Thymus (tissue), 11 donors: ENCODE measurements around the gene RUVBL2. TPM values are rescaled to one million over a fixed set of nuclear protein-coding genes. Genes with fewer than 3 reads are reported as not detected.

Experiments used
- DNase-seq, 9 donors: peaks; one replicate each; pipeline ENCODE4 v3.0.0-alpha.2; 2013; ENCODE audit warnings: low spot score in 9 of 9, low read depth in 6 of 9, missing footprints in 1 of 9
- H3K27ac ChIP-seq, 2 donors: one replicate each; pipeline ENCODE4 v1.5.1; 2013; ENCODE audit warnings: control low read depth in 1 of 2, low read depth in 1 of 2, low read length in 1 of 2, mild to moderate bottlenecking in 1 of 2, moderate library complexity in 1 of 2
- H3K27me3 ChIP-seq, 2 donors: one replicate each; pipeline ENCODE4 v1.5.1; 2013; ENCODE audit warnings: low read length in 1 of 2; ENCODE audit not compliant: control insufficient read depth in 2 of 2, insufficient read depth in 1 of 2
- H3K36me3 ChIP-seq, 2 donors: one replicate each; pipeline ENCODE4 v1.5.1; 2013; ENCODE audit warnings: low read length in 1 of 2, mild to moderate bottlenecking in 1 of 2, moderate library complexity in 1 of 2; ENCODE audit not compliant: control insufficient read depth in 2 of 2, insufficient read depth in 2 of 2
- H3K4me1 ChIP-seq, 2 donors: one replicate each; pipeline ENCODE4 v1.5.1; 2013; ENCODE audit warnings: low read length in 2 of 2; ENCODE audit not compliant: control insufficient read depth in 2 of 2, insufficient read depth in 2 of 2
- H3K4me3 ChIP-seq, 2 donors: one replicate each; pipeline ENCODE4 v1.5.1; 2013; ENCODE audit warnings: low read length in 2 of 2, control low read depth in 1 of 2, mild to moderate bottlenecking in 1 of 2
- H3K9me3 ChIP-seq, 2 donors: one replicate each; pipeline ENCODE4 v1.5.1; 2013; ENCODE audit warnings: low read length in 1 of 2, mild to moderate bottlenecking in 1 of 2; ENCODE audit not compliant: control insufficient read depth in 2 of 2, insufficient read depth in 1 of 2
- WGBS: extraction: QIAGEN DNeasy Blood & Tissue Kit; methylation state at CpG from one replicate; pipeline ENCODE4 v1.1.7; 2013; 5-methylcytosine and 5-hydroxymethylcytosine counted together
- polyA plus RNA-seq: library from polyadenylated mRNA; stranded (reverse); fragments of 200-250 nt; gene quantifications from one replicate; pipeline ENCODE4 v1.2.3, GENCODE V29; 2013
- total RNA-seq: library from RNA; stranded (reverse); fragments of 120-200 nt; gene quantifications from one replicate; pipeline ENCODE4 v1.2.4, GENCODE V29; 2013
- donor health status: healthy.

The RUVBL2 gene
- total and polyA plus RNA-seq, 2 donors = 52.0 to 107 TPM

DNA sequence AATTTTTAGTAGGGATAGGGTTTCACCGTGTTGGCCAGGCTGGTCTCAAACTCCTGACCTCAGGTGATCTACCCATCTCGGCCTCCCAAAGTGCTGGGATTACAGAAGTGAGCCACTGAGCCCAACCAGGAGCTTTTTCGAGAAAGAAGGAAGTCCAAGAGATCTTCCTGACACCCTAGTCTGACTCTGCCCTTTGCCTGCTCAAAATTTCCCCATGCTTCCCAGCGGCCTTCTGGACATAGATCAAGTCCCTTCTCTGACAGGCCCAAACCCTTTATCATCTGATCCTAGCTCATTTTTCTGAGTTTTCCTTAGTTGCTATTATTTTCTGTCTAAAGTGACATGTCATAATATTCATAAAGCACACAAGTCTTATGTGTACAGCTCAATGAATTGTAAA is 40.5 kb upstream of the RUVBL2 start:
- Histone ChIP-seq H3K27ac (no peak overlapping the region), H3K4me3 (no peak overlapping the region), H3K4me1 (peaks cover 17 to 20% of the 10 kb centered on the region in 2 donors), H3K27me3 (no peaks in the 10 kb centered on the region), H3K9me3 (peaks cover 0 to 2% of the 10 kb centered on the region in 2 donors), H3K36me3 (peaks cover 10 to 15% of the 10 kb centered on the region in 2 donors)
- no peak for DNase-seq
- WGBS = 90% methylated on average over 4 of the region's 4 CpGs

DNA sequence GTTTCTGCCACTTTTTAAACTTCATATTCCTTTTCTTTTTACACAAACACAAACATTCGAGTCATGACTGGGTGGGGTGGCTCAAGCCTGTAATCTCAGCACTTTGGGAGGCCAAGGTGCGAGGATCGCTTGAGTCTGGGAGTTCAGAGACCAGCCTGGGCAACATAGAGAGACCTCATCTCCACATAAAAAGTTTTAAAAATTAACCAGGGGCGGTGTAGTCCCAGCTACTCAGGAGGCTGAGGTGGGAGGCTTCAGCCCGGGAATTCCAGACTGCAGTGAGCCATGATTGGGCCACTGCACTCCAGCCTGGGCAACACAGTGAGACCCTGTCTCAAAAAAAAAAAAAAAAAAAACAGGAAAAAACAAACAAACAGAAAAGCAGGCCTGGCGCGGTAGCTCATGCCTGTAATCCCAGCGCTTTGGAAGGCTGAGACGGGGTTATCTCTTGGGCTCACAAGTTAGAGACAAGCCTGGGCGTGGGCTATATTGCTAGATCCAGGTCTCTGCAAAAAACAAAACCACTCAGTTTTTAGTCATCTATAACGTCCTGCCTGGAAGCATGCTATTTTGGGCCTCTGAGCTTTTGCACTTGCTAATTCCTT is 39.6 kb upstream of the RUVBL2 start:
- peaks cover 17 to 20% of the 10 kb centered on the region in 2 donors for H3K4me1 ChIP-seq
- WGBS = 79% methylated on average over 11 of the region's 11 CpGs
- H3K9me3 ChIP-seq = no peaks in the 10 kb centered on the region
- peak overlapping the region; percentile 83 to 96 for H3K4me3 ChIP-seq
- H3K27ac ChIP-seq = peak overlapping the region; percentile 58 to 64
- H3K36me3 ChIP-seq = peaks cover 10 to 15% of the 10 kb centered on the region in 2 donors
- H3K27me3 ChIP-seq = no peaks in the 10 kb centered on the region
- DNase-seq = no peak

DNA sequence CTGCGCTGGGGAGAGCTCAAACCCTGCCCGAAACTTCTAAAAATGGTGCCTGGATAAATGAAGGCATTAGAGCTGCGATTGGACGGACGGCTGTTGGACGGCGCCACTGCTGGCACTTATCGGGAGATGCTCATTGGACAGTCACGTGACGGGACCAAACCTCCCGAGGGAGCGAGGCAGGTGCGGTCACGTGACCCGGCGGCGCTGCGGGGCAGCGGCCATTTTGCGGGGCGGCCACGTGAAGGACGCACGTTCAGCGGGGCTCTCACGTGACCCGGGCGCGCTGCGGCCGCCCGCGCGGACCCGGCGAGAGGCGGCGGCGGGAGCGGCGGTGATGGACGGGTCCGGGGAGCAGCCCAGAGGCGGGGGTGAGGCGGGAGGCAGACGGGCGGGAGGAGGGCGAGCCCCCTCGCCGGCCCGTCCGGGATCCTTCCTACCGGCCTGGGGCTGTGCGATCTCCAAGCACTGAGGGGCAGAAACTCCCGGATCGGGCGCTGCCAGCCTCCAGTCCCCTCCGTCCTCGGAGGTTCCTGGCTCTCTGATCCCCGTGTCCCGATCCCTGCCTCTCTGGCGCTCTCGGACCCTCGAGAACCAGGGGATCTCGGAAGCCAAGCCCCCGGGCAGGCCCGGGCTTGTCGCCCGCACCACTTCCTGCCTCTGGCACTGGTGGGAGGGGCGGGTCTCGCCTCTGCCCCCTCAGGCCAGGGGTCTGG is 38.9 kb upstream of the RUVBL2 start, which contains the start of gene BAX:
TSS of gene BAX (plus strand) at position 281 of the 713 bp plus-strand sequence. CDS start at position 335, 54 bp downstream.
- H3K27me3 ChIP-seq = no peaks in the 10 kb centered on the region
- peak; percentile 63 to 91 (median 82) for DNase-seq
- under 1% methylated on average over 71 of the region's 71 CpGs for WGBS
- H3K4me1 ChIP-seq = peaks cover 20 to 21% of the 10 kb centered on the region in 2 donors
- peak within 1 kb of the TSS; percentile 83 to 96 for H3K4me3 ChIP-seq
- H3K27ac ChIP-seq = peak within 1 kb of the TSS; percentile 64 to 86
- no peaks in the 10 kb centered on the region for H3K9me3 ChIP-seq
- peaks cover 10 to 15% of the 10 kb centered on the region in 2 donors for H3K36me3 ChIP-seq

DNA sequence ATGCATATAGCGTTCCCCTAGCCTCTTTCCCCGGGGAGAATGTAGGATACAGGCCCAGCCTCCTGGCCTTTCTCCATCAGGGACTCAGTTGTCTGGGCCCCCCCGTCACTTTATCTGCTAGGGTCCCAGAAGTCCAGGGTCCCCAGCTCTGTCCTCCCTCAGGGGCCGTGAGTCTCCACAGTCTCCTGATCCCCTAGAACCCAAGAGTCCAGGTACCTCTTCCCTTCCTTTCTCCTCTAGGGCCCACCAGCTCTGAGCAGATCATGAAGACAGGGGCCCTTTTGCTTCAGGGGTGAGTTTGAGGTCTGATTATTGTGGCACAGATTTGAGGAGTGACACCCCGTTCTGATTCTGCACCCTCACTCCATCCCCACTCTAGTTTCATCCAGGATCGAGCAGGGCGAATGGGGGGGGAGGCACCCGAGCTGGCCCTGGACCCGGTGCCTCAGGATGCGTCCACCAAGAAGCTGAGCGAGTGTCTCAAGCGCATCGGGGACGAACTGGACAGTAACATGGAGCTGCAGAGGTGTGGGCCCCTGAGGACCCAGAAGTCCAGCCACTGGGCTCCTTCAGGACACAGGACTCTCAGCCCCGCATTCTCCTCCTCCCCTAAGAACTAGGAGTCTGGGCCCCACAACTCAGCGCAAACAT is 38.3 kb upstream of the RUVBL2 start:
- no peaks in the 10 kb centered on the region for H3K27me3 ChIP-seq
- peak overlapping the region in 1 of 2 donors; percentile 86 for H3K27ac ChIP-seq
- H3K4me1 ChIP-seq = peaks cover 22 to 25% of the 10 kb centered on the region in 2 donors
- DNase-seq = no peak
- peaks cover 10 to 15% of the 10 kb centered on the region in 2 donors for H3K36me3 ChIP-seq
- H3K9me3 ChIP-seq = no peaks in the 10 kb centered on the region
- 69% methylated on average over 16 of the region's 16 CpGs for WGBS
- H3K4me3 ChIP-seq = peak overlapping the region; percentile 83 to 96

DNA sequence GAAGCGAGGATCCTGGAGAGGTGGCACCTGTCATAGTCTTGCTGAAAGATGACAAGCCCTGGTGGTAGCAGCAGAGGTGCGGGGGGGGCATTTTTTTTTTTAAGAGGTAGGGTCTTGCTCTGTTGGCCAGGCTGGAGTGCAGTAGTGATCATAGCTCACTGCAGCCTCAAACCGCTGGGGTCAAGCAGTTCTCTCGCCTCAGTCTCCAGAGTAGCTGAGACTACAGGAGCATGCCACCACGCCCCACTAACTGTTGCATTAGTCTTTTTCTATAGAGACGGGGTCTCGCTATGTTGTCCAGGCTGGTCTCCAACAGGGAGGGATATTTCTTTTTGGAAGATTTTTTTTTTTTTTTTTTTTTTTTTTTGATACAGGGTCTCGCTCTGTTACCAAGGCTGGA is 35.7 kb upstream of the RUVBL2 start:
- no peaks in the 10 kb centered on the region for H3K27me3 ChIP-seq
- DNase-seq = no peak
- 98% methylated on average over 8 of the region's 8 CpGs for WGBS
- H3K36me3 ChIP-seq = peaks cover 13 to 21% of the 10 kb centered on the region in 2 donors
- no peak overlapping the region for H3K27ac ChIP-seq
- H3K4me1 ChIP-seq = peaks cover 27 to 39% of the 10 kb centered on the region in 2 donors
- no peak overlapping the region for H3K4me3 ChIP-seq
- no peaks in the 10 kb centered on the region for H3K9me3 ChIP-seq

- no peaks in the 10 kb centered on the region for H3K9me3 ChIP-seq
- 82% methylated on average over 16 of the region's 16 CpGs for WGBS
- H3K27ac ChIP-seq = peak overlapping the region in 1 of 2 donors; percentile 46
- peaks cover 13 to 21% of the 10 kb centered on the region in 2 donors for H3K36me3 ChIP-seq
- H3K4me3 ChIP-seq = no peak overlapping the region
- peak in 1 of 9 donors; percentile 31 for DNase-seq
- peaks cover 36 to 47% of the 10 kb centered on the region in 2 donors for H3K4me1 ChIP-seq
- no peaks in the 10 kb centered on the region for H3K27me3 ChIP-seq
These were observed 34.1 kb upstream of the RUVBL2 start for GRCh38 chr19:48959341-48960239.

- peaks cover 0 to 1% of the 10 kb centered on the region in 2 donors for H3K9me3 ChIP-seq
- H3K27me3 ChIP-seq = no peaks in the 10 kb centered on the region
- peaks cover 32 to 44% of the 10 kb centered on the region in 2 donors for H3K4me1 ChIP-seq
- peak overlapping the region in 1 of 2 donors; percentile 15 for H3K27ac ChIP-seq
- WGBS = 97% methylated on average over 19 of the region's 19 CpGs
- H3K36me3 ChIP-seq = peaks cover 11 to 14% of the 10 kb centered on the region in 2 donors
- DNase-seq = no peak
- H3K4me3 ChIP-seq = no peak overlapping the region
These were observed 32.5 kb upstream of the RUVBL2 start for GRCh38 chr19:48961051-48961649.

GRCh38 chr19:48961673-48962028 is 32.0 kb upstream of the RUVBL2 start:
- Histone ChIP-seq H3K27me3 (no peaks in the 10 kb centered on the region), H3K36me3 (peaks cover 12 to 13% of the 10 kb centered on the region in 2 donors), H3K9me3 (peaks cover 0 to 6% of the 10 kb centered on the region in 2 donors), H3K4me3 (no peak overlapping the region), H3K4me1 (peaks cover 34 to 47% of the 10 kb centered on the region in 2 donors), H3K27ac (peak overlapping the region; percentile 73 to 95)
- WGBS = 89% methylated on average over 12 of the region's 12 CpGs
- no peak for DNase-seq
